Vagina (tissue), 2 donors: ENCODE data around the gene EYS.

Source experiments
- POLR2A ChIP-seq, 2 donors: fragments of 450-650 bp; IDR thresholded peaks; one replicate each; pipeline ENCODE4 v1.6.1; 2017; ENCODE audit warnings: antibody characterized with exemption in 2 of 2, mild to moderate bottlenecking in 2 of 2, moderate library complexity in 2 of 2
- TF ChIP-seq, protein P1 (sequence below), 3 experiments: fragments of 450-650 bp in 2 of 3; fragments of 200-600 bp in 1 of 3; sonication (generic) in 1 of 3; IDR thresholded peaks; one replicate each; pipeline ENCODE4 v1.5.1; 2017 to 2019; ENCODE audit warnings: antibody characterized with exemption in 3 of 3, mild to moderate bottlenecking in 2 of 3, moderate library complexity in 2 of 3

DNA sequence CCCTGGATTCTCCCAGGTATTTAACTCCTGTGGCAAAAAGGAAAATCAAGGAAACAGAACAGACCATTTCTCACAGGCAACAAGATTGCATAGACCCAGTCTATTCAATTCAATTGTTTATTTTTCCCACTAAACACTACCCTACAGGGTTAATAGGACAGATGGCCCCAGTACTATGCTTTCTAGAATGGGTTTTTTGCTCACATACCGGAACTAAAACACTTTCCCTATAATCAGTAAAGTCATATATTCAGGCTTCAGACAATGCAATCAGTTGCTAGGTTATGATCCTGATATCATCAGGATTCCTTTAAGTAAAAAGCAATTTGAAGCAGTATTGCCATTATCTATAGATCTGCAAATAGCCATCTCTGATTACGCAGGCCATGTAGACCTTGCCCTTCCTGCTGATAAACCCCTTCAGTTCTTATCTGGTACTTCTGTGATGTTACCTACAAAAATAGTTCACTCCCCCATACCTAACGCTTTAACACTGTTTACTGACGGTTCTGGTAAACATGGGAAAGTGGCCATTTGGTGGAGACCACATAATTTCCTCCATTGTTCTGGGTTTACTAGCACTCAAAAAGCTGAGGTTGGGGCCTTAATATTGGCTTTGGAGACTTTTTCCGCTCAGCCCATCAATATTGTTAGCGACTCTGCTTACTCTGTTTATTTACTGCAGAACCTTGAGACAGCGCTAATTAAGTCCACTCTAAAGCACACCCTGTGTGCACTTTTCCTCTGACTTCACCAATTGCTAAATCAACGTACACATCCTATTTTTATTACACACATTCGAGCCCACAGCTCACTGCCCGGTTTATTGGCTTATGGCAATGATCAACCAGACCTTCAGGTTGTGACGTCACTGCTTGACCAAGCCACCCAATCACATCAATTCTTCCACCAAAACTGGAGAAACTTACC lies 1405.5 kb downstream of the EYS start:
- TF ChIP-seq, protein P1, sequence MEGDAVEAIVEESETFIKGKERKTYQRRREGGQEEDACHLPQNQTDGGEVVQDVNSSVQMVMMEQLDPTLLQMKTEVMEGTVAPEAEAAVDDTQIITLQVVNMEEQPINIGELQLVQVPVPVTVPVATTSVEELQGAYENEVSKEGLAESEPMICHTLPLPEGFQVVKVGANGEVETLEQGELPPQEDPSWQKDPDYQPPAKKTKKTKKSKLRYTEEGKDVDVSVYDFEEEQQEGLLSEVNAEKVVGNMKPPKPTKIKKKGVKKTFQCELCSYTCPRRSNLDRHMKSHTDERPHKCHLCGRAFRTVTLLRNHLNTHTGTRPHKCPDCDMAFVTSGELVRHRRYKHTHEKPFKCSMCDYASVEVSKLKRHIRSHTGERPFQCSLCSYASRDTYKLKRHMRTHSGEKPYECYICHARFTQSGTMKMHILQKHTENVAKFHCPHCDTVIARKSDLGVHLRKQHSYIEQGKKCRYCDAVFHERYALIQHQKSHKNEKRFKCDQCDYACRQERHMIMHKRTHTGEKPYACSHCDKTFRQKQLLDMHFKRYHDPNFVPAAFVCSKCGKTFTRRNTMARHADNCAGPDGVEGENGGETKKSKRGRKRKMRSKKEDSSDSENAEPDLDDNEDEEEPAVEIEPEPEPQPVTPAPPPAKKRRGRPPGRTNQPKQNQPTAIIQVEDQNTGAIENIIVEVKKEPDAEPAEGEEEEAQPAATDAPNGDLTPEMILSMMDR (IDR thresholded peaks at IDR 0.05) = no peak
- no peak for TF ChIP-seq POLR2A (IDR thresholded peaks at IDR 0.05)
